ENCODE results near the gene DNAJB6. TPM values are rescaled to one million over a fixed set of nuclear protein-coding genes. Genes with fewer than 3 reads are reported as not detected.
A peak's percentile ranks its signal among the peaks of the same experiment; 100 is the strongest.

The DNAJB6 gene
- total RNA-seq, 5 donors from 2014 or later (not counting 1 experiment from before 2014, with no cell fraction given) = 80.7 to 195 (median 89.1) TPM

DNA sequence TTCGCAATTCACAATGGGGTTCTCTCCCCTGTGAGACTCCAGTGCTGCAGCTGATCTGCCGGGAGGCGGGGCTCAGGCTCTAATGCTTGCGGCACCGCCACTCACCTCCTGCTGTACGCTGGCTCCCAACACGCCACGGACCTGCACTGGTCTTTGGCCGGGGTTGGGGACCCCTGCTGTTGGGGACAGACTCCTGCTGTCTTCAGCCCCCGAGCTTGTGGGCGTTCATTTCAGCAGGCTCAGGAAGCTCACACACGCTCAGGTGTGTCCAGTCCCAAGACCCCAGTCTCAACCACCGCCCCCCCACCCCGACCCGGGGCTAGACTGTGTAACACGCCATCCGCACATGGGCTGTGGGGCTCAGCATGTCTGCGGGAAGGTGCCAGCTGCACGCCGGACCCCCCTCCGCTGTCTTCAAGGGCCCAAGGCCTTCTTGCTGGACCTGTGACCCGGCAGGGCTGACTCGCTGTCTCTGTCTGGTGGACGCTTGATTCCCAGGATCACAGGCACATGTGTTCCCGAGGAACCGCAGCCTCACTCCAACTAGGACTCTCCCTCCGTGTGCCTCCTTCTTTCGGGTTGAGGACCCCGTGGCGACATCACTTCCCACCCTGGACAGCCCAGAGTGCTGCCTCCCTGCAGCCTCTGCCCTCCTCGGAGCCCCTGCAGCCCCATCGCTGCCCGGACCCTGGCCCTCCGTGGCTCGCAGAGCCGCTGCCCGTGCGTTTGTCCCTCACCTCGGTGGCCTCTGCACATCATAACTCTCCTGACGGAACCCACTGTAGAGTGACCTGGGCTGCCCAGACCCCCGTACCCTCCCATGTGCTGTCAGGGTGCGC is 106.4 kb downstream of the DNAJB6 start:
- Histone ChIP-seq H3K9me3 (no peaks in the 10 kb centered on the region), H3K27me3 (replicated peaks in 1 of 2; ENCODE audit: control insufficient read depth in 2 of 2, extremely low read depth in 1 of 2, insufficient read depth in 2 of 2, low read length in 1 of 2) (peaks cover 0 to 18% of the 10 kb centered on the region in 2 experiments), H3K4me1 (ENCODE audit: control insufficient read depth in 1 of 2, extremely low read depth in 1 of 2, insufficient read depth in 2 of 2, low read length in 2 of 2) (no peaks in the 10 kb centered on the region), H3K27ac (ENCODE audit: low read length) (no peak overlapping the region), H3K4me3 (ENCODE audit: control insufficient read depth in 1 of 2, extremely low read depth in 1 of 2, low read length in 1 of 2) (no peak overlapping the region), H3K36me3 (ENCODE audit: control insufficient read depth in 2 of 2, extremely low read depth in 1 of 2, insufficient read depth in 1 of 2, low read length in 1 of 2) (no peaks in the 10 kb centered on the region)
- no peak overlapping the region for H3K4me3 Mint-ChIP-seq
- DNase-seq (peak in 1 of 35 experiments; percentile 21), ATAC-seq (replicated peaks in 1 of 4) (no peak)
- ChIA-PET CTCF (interaction anchor here in 1 of 2 donors (0.6 kb wide), 1 partner anchor 91 kb away, joined by 3 read pairs; no protein-coding TSS in a partner anchor), POLR2A (no interaction called here)
- H3K27me3 Mint-ChIP-seq = no peaks in the 10 kb centered on the region
- H3K9me3 Mint-ChIP-seq = no peaks in the 10 kb centered on the region
- H3K27ac Mint-ChIP-seq = no peak overlapping the region
- no peaks in the 10 kb centered on the region for H3K4me1 Mint-ChIP-seq
- WGBS (ENCODE audit: insufficient coverage) = 89% methylated on average over 40 of the region's 42 CpGs
- no peaks in the 10 kb centered on the region for H3K36me3 Mint-ChIP-seq

DNA sequence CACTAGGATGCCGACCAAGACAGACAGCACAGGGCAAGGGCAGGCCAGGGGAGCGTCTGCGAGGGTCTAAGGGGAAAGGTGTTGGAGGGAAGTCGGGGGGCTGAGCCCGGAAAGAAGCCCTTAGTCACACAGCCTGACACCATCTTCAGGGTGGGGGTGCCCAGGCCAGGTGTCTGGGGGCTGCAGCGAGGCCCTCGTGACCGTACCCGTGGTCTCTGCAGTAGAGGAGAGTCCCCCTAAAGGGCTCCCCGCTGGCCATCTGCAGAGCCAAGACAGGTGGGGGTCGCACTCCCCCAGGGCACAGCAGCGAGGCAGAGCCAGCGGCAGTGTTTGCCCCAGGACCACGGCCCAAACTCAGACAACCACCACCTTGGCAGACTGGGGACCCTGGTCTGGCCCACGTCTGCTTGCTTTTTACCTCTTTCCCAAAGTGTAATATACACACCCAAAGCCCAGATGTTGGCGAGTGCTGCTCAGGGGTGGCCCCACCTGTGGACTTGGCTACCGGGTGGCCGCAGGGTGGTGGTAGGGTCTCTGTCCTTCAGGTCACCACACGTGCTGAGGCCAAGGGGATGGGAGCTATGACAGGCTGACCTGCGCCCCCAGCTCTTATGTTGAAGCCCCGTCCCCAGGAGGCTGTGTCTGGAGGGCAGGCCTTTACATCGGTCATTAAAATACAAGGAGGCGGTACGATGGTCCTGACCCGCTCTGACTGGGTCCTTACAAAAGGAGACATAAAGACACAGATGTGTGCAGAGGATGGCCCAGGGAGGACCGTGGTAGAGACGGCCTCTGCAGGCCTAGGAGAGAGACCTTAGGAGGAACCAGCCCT is 107.4 kb downstream of the DNAJB6 start:
- no peak overlapping the region for H3K4me3 ChIP-seq (ENCODE audit: control insufficient read depth in 1 of 2, extremely low read depth in 1 of 2, low read length in 1 of 2)
- Mint-ChIP-seq H3K27me3 (no peaks in the 10 kb centered on the region), H3K4me1 (no peaks in the 10 kb centered on the region), H3K27ac (no peak overlapping the region), H3K36me3 (no peaks in the 10 kb centered on the region), H3K4me3 (no peak overlapping the region), H3K9me3 (no peaks in the 10 kb centered on the region)
- no peaks in the 10 kb centered on the region for H3K4me1 ChIP-seq (ENCODE audit: control insufficient read depth in 1 of 2, extremely low read depth in 1 of 2, insufficient read depth in 2 of 2, low read length in 2 of 2)
- CTCF ChIA-PET = no interaction called here
- H3K27ac ChIP-seq (ENCODE audit: low read length) = no peak overlapping the region
- ATAC-seq (replicated peaks in 1 of 4) (no peak), DNase-seq (peak in 1 of 35 experiments; percentile 17)
- 89% methylated on average over 20 of the region's 27 CpGs for WGBS (ENCODE audit: insufficient coverage)
- POLR2A ChIA-PET = no interaction called here
- no peaks in the 10 kb centered on the region for H3K36me3 ChIP-seq (ENCODE audit: control insufficient read depth in 2 of 2, extremely low read depth in 1 of 2, insufficient read depth in 1 of 2, low read length in 1 of 2)
- no peaks in the 10 kb centered on the region for H3K9me3 ChIP-seq
- peaks cover 0 to 18% of the 10 kb centered on the region in 2 experiments for H3K27me3 ChIP-seq (replicated peaks in 1 of 2; ENCODE audit: control insufficient read depth in 2 of 2, extremely low read depth in 1 of 2, insufficient read depth in 2 of 2, low read length in 1 of 2)

DNA sequence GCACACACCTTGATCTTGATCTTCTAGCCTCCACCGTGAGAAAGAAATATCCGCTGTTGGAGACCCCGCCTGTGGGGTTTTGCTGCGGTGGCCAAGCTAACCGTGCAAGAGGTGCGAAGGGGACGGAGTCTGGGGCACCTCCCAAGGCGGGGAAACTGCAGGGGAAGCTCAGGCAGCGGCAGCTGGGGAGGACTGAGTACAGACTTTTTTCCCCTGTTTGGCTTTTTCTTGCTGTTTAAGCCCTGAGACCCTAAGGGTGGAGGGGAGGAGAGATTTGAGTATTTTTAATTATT is 108.0 kb downstream of the DNAJB6 start:
- no peaks in the 10 kb centered on the region for H3K4me1 Mint-ChIP-seq
- no peaks in the 10 kb centered on the region for H3K27me3 Mint-ChIP-seq
- no peak overlapping the region for H3K4me3 Mint-ChIP-seq
- peaks cover 0 to 18% of the 10 kb centered on the region in 2 experiments for H3K27me3 ChIP-seq (replicated peaks in 1 of 2; ENCODE audit: control insufficient read depth in 2 of 2, extremely low read depth in 1 of 2, insufficient read depth in 2 of 2, low read length in 1 of 2)
- H3K36me3 ChIP-seq (ENCODE audit: control insufficient read depth in 2 of 2, extremely low read depth in 1 of 2, insufficient read depth in 1 of 2, low read length in 1 of 2) = no peaks in the 10 kb centered on the region
- no peak overlapping the region for H3K27ac Mint-ChIP-seq
- H3K27ac ChIP-seq (ENCODE audit: low read length) = no peak overlapping the region
- no peaks in the 10 kb centered on the region for H3K36me3 Mint-ChIP-seq
- DNase-seq (no peak), ATAC-seq (replicated peaks in 1 of 4) (no peak)
- H3K4me3 ChIP-seq (ENCODE audit: control insufficient read depth in 1 of 2, extremely low read depth in 1 of 2, low read length in 1 of 2) = no peak overlapping the region
- no peaks in the 10 kb centered on the region for H3K4me1 ChIP-seq (ENCODE audit: control insufficient read depth in 1 of 2, extremely low read depth in 1 of 2, insufficient read depth in 2 of 2, low read length in 2 of 2)
- 95% methylated on average over 9 of the region's 9 CpGs for WGBS (ENCODE audit: insufficient coverage)
- ChIA-PET CTCF (no interaction called here), POLR2A (no interaction called here)
- H3K9me3 Mint-ChIP-seq = no peaks in the 10 kb centered on the region
- no peaks in the 10 kb centered on the region for H3K9me3 ChIP-seq

DNA sequence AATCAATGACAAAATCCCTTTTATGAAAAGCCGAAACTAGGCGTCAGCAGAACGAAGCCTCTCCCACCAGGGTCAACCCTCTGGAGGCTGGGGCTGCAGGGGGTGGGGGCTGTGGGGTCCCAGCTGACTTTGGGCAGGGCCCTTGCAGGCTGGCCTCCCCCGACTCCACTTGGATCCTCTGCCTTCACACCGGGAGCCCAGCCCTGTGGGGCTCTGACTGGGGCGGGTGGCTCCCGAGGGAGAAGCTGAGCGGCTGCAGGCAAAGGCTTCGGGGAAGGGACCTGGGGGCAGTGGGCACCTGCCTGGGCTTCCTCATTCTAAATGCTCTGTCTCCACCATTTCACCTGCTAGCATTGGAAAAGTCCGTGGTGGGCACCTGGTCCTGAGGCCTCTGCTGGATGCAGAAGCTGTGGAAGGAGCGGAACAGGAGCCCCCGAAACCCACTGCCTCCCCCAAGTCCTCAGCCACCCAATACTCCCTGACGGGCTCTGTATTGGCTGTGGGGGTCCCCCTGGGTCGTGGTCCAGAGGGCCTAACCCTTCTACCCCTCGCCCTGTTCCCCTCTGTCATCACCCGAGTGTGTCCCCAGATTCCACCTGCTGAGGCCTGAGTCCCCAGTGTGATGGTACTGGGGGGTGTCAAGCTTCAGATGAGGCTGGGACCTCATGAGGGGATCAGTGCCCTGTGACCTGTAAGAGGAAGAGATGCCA is 108.6 kb downstream of the DNAJB6 start:
- H3K27ac ChIP-seq (ENCODE audit: low read length) = no peak overlapping the region
- H3K9me3 ChIP-seq = no peaks in the 10 kb centered on the region
- H3K9me3 Mint-ChIP-seq = no peaks in the 10 kb centered on the region
- no peaks in the 10 kb centered on the region for H3K36me3 ChIP-seq (ENCODE audit: control insufficient read depth in 2 of 2, extremely low read depth in 1 of 2, insufficient read depth in 1 of 2, low read length in 1 of 2)
- ChIA-PET CTCF (no interaction called here), POLR2A (no interaction called here)
- no peaks in the 10 kb centered on the region for H3K36me3 Mint-ChIP-seq
- no peaks in the 10 kb centered on the region for H3K4me1 ChIP-seq (ENCODE audit: control insufficient read depth in 1 of 2, extremely low read depth in 1 of 2, insufficient read depth in 2 of 2, low read length in 2 of 2)
- peak in 1 of 35 experiments; percentile 14 for DNase-seq
- H3K4me3 ChIP-seq (ENCODE audit: control insufficient read depth in 1 of 2, extremely low read depth in 1 of 2, low read length in 1 of 2) = no peak overlapping the region
- peaks cover 0 to 18% of the 10 kb centered on the region in 2 experiments for H3K27me3 ChIP-seq (replicated peaks in 1 of 2; ENCODE audit: control insufficient read depth in 2 of 2, extremely low read depth in 1 of 2, insufficient read depth in 2 of 2, low read length in 1 of 2)
- no peaks in the 10 kb centered on the region for H3K27me3 Mint-ChIP-seq
- no peak overlapping the region for H3K4me3 Mint-ChIP-seq
- no peak for ATAC-seq (replicated peaks in 1 of 4)
- no peaks in the 10 kb centered on the region for H3K4me1 Mint-ChIP-seq
- WGBS (ENCODE audit: insufficient coverage) = 82% methylated on average over 7 of the region's 16 CpGs
- no peak overlapping the region for H3K27ac Mint-ChIP-seq

DNA sequence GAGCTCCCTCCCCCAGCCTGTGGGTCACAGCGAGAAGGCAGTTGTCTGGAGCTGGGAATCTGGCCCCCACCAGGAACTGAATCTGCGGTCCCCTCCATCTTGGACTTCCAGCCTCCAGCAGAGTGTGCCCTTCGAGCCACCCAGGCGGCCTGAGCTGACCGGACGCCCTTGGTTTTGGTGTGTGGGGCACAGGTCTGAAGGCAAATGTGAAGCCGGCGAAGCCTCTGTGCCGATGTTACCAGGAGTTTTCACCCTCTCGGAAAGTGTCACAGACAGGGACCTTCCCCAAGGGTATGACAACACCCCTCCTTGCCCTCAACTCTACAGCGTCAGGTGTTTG is 109.1 kb downstream of the DNAJB6 start:
- Mint-ChIP-seq H3K27ac (no peak overlapping the region), H3K9me3 (no peaks in the 10 kb centered on the region), H3K4me1 (no peaks in the 10 kb centered on the region), H3K4me3 (no peak overlapping the region), H3K27me3 (no peaks in the 10 kb centered on the region), H3K36me3 (no peaks in the 10 kb centered on the region)
- Histone ChIP-seq H3K4me3 (ENCODE audit: control insufficient read depth in 1 of 2, extremely low read depth in 1 of 2, low read length in 1 of 2) (no peak overlapping the region), H3K4me1 (ENCODE audit: control insufficient read depth in 1 of 2, extremely low read depth in 1 of 2, insufficient read depth in 2 of 2, low read length in 2 of 2) (no peaks in the 10 kb centered on the region), H3K36me3 (ENCODE audit: control insufficient read depth in 2 of 2, extremely low read depth in 1 of 2, insufficient read depth in 1 of 2, low read length in 1 of 2) (no peaks in the 10 kb centered on the region), H3K27ac (ENCODE audit: low read length) (no peak overlapping the region), H3K9me3 (no peaks in the 10 kb centered on the region), H3K27me3 (replicated peaks in 1 of 2; ENCODE audit: control insufficient read depth in 2 of 2, extremely low read depth in 1 of 2, insufficient read depth in 2 of 2, low read length in 1 of 2) (peaks cover 0 to 17% of the 10 kb centered on the region in 2 experiments)
- ATAC-seq (replicated peaks in 1 of 4) (no peak), DNase-seq (no peak)
- no CpG with 5 or more reads among the region's 11 CpGs for WGBS (ENCODE audit: insufficient coverage)
- ChIA-PET POLR2A (no interaction called here), CTCF (no interaction called here)

DNA sequence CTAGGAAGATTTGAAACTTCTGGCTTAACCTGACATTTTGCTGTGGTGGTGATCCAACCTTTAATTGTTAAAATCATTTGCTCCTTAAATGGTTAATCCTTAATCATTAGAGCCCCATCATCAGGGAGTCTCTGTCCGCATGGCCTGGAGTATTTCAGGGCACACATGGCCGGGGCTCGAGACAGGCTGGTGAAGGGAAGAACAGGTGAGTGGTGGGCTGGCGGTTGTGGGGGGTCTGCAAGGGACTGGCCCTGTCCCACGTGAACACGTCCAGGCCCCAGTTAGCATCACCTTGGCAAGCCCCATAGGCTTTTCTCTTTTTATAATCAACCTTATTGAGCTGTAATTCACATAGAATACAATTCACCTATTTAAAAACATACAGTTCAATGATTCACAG is 109.5 kb downstream of the DNAJB6 start:
- Mint-ChIP-seq H3K36me3 (no peaks in the 10 kb centered on the region), H3K4me3 (no peak overlapping the region), H3K9me3 (no peaks in the 10 kb centered on the region), H3K4me1 (no peaks in the 10 kb centered on the region), H3K27ac (no peak overlapping the region), H3K27me3 (no peaks in the 10 kb centered on the region)
- H3K27ac ChIP-seq (ENCODE audit: low read length) = no peak overlapping the region
- CTCF ChIA-PET = no interaction called here
- no peak overlapping the region for H3K4me3 ChIP-seq (ENCODE audit: control insufficient read depth in 1 of 2, extremely low read depth in 1 of 2, low read length in 1 of 2)
- ATAC-seq (replicated peaks in 1 of 4) = no peak
- H3K9me3 ChIP-seq = no peaks in the 10 kb centered on the region
- WGBS (ENCODE audit: insufficient coverage) = no CpG with 5 or more reads among the region's 6 CpGs
- no peak for DNase-seq
- POLR2A ChIA-PET = no interaction called here
- no peaks in the 10 kb centered on the region for H3K4me1 ChIP-seq (ENCODE audit: control insufficient read depth in 1 of 2, extremely low read depth in 1 of 2, insufficient read depth in 2 of 2, low read length in 2 of 2)
- H3K36me3 ChIP-seq (ENCODE audit: control insufficient read depth in 2 of 2, extremely low read depth in 1 of 2, insufficient read depth in 1 of 2, low read length in 1 of 2) = no peaks in the 10 kb centered on the region
- peaks cover 0 to 16% of the 10 kb centered on the region in 2 experiments for H3K27me3 ChIP-seq (replicated peaks in 1 of 2; ENCODE audit: control insufficient read depth in 2 of 2, extremely low read depth in 1 of 2, insufficient read depth in 2 of 2, low read length in 1 of 2)

Measured in T-cell (primary cell).